HG03469 (cell line): ENCODE data around the gene LEFTY1.
"Not testable (repeated sequence)": the region's sequence is repeated elsewhere in the genome, so short reads cannot be mapped to it uniquely, and the experiment has no call there.

ENCODE experiments used
- ATAC-seq: cut with Tn5 transposase; IDR thresholded peaks from one replicate; pipeline ENCODE4 v1.9.1; 2021; ENCODE audit warnings: mild to moderate bottlenecking, moderate library complexity, moderate number of reproducible peaks; ENCODE audit not compliant: unreplicated experiment

Gene LEFTY1, protein sequence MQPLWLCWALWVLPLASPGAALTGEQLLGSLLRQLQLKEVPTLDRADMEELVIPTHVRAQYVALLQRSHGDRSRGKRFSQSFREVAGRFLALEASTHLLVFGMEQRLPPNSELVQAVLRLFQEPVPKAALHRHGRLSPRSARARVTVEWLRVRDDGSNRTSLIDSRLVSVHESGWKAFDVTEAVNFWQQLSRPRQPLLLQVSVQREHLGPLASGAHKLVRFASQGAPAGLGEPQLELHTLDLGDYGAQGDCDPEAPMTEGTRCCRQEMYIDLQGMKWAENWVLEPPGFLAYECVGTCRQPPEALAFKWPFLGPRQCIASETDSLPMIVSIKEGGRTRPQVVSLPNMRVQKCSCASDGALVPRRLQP

DNA sequence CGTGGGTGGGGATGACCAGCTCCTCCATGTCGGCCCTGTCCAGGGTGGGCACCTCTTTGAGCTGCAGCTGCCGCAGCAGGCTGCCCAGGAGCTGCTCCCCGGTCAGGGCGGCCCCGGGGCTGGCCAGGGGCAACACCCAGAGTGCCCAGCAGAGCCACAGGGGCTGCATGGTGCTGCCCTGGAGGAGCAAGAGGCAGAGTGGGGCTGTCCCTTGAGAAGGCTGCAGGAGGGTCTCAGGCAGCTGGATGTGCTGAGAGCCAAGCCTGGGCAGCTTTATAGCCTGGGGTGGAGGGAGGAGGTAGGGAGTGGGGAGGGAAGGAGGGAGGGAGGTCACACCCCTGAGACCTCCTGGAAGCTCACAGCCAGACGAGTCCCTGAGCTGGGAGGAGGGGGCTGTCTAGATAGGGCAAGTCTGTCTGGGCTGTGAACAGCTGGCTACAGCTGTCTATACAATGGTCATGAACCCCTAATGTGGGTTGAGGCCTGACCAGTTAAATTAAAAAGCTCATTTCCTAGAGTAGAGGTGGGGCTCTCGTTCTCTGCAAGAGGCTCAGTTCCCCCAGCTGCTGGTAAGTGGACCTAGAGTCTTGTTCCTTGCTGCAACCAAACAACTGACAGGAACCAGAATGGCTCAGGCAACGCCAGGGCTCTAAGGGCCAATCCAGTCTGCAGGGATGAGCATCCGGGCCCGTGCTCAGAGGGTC lies at the start of gene LEFTY1:
Gene LEFTY1, minus strand, starts transcription at position 249 of the 704 bp plus-strand sequence. Its CDS starts 80 bp downstream, at position 169.
- no peak for ATAC-seq

DNA sequence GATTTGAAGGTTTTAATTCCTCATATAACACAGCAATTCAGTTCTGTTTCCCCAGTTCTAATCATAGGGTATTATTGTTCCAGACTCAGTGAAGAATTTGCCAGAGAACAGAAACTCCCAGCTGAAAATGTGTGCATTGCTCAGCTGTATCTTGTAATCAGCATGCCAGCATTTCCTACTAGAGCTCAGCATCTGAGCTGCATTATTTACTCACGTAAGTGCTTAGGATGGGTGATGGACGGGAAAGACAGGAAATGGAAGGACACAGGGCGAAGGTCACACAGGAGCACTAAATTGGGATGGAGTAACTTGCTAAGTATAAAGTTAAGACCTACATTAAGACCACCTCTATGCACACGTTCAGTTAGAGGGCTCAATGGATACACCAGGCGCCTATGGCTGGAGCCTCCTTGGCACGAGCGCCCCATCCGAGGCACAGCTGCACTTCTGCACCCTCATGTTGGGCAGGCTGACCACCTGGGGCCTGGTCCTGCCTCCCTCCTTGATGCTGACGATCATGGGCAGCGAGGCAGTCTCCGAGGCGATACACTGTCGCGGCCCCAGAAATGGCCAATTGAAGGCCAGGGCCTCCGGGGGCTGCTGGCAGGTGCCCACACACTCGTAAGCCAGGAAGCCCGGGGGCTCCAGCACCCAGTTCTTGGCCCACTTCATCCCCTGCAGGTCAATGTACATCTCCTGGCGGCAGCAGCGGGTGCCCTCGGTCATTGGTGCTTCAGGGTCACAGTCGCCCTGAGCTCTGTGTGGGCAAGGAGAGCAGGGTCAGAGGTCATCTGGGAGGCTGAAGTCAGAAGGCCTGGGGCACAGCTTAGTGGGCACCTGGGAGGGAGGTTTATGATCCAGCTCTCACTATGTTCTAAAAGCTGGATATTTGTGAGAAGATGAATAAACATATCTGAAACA lies 48.4 kb upstream of the LEFTY1 start:
- no peak for ATAC-seq

DNA sequence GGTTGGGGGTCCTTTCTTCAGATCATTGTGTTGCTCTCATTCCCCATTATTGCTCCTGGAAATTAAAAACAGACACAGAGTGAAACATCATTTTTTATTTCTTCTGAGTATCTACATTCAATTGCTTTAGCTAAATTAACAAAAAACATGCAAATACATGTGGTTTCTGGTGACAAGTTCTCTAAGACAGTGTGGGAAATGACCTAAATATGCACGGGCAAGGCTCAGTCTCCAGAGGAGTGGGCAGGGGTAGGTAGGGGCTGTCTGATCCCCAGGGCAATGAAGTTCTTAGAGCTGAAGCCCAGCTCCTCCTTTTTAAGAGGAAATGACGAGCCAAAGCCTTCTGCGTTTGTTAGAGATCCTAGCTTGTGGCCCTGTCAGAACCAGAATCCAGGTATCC lies 47.6 kb upstream of the LEFTY1 start:
- no peak for ATAC-seq

DNA sequence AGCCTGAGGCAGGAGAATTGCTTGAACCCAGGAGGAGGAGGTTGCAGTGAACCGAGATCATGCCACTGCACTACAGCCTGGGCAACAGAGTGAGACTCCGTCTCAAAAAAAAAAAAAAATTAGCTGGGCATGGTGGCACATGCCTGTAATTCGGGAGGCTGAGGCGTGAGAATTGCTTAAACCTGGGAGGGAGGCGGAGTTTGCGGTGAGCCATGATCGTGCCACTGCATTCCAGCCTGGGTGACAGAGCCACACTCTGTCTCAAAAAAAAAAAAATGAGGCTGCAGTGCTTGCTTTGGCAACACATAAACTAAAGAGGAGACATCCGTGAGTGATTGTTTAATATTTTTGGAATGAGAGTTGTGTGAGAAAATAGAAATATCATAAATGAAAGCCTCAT lies 47.1 kb upstream of the LEFTY1 start:
- ATAC-seq = not testable (repeated sequence)

DNA sequence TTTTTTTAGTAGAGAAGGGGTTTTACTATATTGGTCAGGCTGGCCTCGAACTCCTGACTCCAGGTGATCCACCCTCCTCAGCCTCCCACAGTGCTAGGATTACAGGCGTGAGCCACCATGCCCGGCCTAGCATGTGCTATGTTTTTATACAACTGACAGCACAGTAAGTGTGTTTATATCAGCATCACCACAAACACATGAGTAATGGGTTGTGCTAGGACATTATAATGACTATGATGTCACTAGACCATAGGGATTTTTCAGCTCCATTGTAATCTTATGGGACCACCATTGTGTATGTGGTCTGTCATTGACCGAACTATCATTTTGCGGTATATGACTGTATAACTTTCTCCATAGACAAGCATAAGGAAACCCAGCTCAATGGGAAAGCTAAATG lies 45.8 kb upstream of the LEFTY1 start:
- ATAC-seq = no peak

DNA sequence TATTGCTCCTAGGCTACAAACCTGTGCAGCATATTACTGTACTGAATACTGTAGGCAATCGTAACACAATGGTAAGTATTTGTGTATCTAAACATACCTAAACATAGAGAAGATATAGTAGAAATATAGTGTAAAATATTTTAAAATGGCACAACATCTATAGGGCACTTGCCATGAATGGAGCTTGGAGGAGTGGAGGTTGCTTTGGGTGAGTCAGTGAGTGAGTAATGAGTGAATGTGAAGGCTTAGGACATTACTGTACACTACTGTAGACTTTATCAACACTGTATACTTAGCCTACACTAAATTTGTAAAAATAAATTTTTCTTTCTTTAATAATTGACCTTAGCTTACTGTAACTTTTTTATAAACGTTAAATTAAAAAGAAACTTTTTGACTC lies 44.1 kb upstream of the LEFTY1 start:
- ATAC-seq = no peak

DNA sequence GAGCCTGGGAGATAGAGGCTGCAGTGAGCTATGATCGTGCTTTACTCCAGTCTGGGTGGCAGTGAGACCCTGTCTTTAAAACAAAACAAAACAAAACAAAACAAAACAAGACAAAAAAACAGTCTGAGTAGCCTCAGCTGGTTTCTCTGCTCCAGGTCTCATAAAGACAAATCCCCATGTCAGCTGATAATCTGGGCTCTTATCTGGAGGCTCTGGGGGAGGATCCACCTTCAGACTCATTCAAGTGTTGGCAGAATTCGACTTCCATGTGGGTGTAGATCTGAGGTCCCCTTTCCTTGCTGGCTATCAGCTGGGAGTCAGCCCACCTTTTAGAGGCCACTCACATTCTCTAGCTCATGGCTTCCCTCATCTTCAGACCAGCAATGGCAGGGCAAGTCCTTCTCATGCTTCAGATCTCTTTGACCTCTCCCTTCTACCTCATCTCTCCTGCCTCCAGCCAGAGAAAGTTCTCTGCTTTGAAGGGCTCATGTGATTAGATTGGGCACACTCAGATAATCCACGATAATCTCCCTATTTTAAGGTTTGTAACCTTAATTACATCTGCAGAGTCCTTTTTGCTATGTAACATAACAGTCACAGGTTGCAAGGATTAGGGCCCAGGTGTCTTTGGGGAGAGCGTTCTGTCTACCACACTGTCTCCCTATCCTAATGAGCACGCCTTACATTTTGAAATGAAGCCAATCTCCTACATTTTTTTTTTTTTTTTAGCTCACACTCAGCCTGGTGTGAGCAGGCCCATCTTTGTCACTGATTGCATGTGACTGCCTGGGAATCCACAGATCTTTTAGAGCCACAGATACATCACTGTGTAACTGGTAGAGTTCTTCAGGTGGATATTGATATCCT lies 42.6 kb upstream of the LEFTY1 start:
- no peak for ATAC-seq

DNA sequence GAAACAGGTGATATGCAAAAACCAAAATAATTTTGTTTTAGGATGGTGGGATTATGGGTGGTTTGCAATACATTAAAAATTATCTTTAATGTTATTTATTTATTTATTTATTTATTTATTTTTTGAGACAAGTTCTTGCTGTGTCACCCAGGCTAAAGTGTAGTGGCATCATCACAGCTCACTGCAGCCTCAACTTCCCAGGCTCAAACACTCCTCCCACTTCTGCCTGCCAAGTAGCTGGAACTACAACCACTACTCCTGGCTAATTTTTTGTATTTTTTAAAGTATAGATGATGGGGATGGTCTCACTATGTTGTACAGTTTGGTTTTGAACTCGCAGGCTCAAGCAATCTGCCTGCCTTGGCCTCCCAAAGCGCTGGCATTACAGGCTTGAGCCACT lies 41.6 kb upstream of the LEFTY1 start:
- no peak for ATAC-seq

DNA sequence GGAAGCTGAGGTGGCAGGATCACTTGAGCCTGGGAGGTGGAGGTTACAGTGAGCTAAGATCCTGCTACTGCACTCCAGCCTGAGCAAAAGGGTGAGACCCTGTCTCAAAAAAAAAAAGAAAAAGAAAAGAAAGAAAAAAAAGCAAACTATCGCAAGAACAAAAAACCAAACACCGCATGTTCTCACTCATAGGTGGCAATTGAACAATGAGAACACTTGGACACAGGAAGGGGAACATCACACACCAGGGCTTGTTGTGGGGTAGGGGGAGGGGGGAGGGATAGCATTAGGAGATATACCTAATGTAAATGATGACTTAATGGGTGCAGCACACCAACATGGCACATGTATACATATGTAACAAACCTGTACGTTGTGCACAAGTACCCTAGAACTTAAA lies 40.5 kb upstream of the LEFTY1 start:
- ATAC-seq = not testable (repeated sequence)

DNA sequence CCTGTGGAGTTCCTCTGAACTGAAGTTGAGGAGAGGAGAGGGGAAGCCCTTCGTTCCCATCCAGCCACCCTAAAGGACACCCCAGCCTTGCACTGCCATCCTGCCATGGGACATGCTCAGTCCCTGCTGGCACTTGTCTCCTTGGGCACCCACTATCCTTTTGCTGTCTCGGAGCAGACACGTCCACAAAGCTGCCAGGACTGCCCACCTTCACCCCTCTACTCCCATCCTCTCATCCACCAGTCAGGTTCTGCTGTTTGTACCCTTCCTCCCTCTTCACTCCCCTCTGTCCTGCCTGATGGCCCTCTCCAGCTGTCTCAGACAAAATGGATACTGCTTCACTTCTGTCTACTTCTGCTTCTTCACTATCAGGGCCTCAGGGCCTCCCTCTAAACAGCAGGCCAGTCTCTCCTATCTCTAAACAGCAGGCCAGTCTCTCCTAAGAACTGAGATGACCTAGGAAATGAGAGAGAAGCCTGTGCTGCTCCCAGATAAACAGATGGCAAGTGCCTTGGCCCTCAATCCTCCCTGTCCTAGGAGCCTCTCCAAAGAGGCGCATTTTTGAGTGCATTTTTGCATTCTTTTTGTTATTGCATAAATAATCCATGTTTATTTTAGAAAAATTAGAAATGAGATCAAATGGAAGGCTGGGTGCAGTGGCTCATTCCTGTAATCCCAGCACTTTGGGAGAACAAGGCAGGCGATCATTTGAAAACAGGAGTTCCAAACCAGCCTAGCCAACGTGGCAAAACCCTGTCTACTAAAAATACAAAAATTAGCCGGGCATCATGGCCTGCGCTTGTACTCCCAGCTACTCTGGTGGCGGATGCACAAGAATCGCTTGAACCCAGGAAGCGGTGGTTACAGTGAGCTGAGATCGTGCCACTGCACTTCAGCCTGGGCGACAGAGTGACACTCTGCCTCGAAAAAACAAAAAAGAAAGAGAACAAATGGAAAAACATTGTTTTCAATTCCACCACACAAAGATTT lies 39.5 kb upstream of the LEFTY1 start:
- ATAC-seq = no peak

DNA sequence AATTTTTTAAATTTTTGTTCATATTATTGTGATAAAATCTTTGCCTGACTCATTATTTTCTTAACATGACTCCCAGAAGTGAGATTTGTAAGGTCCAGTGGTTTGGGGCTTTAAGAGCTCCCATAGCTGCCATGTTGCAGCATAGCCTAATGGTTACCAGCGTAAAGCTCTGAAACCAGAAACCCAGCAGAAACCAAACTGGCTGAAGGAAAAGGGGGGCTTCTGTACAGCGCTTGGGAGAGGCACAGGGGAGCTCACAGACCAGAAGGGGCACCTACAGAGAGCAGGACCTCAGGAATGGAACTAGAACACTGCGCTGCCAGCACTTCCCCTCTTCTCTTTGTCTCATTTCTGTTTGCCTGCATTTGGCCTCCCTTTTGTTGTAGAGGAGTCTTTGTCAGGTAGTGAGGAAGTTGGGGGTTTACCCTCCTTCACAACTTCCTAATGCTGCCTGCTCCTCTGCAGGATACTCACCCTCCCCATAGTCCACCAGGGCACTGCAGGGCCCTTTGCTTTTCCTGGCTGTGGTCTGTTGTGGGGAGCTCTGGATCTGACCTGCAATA lies 37.7 kb upstream of the LEFTY1 start:
- ATAC-seq = no peak

DNA sequence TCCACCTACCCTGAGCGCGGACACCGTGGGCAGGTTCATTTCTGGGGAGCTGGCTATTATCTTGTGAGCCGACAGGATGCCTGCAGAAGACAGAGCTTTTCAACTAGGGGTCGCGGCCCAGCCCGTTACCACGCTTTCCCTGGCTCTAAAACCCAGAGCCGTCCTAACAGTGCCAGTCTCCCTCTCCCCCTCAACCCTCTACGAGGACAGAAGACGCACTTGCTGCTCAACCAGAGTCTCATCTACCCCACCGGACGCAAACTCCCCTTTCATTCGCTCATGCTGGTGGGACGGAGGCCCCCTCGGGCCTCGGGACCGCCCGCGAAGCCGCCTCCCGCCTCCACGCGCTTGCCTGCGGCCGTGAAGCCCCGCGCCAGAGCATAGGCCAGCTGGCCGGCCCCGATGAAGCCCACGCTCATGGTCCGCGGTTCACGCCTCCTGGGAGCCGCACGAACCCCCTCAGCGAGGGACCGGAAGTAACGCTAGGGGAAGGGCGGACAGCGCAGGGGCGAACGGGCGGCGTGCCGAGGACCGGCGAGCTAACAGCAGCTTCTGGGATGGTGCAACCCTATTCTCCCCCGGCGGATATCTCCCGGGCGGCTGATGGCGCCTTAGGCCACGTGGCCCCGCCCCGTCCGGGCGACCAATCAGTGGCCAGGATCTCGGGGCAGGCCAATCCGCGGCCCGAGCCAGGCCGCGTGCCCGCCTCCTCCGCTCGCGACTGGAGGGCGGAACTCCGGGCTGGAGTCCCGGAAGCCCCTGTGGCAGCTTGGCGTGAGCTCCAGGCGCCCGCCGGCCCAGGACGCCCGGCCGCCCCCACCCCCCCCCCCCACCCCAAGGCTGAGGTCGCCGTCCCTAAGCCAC lies 35.0 kb upstream of the LEFTY1 start, which contains the start of gene PYCR2:
Gene PYCR2, minus strand, starts transcription at position 559 of the 864 bp plus-strand sequence. Its CDS starts 140 bp downstream, at position 419.
- ATAC-seq = peak; percentile 94

DNA sequence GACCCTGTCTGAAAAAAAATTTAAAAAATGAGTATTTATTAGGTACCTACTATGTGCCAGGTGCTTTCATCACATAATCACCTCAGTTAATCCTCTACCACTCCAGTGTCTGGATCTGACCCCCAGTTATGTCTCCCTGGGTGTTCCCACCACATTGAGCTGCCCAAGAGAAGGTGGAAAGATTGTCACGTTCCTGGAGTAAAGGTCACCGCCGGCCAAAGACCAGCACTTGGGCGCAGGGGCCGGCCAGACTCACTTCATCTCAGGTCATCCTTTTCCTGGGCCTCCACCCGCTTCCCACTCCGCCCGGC lies 34.4 kb upstream of the LEFTY1 start:
- ATAC-seq = no peak

DNA sequence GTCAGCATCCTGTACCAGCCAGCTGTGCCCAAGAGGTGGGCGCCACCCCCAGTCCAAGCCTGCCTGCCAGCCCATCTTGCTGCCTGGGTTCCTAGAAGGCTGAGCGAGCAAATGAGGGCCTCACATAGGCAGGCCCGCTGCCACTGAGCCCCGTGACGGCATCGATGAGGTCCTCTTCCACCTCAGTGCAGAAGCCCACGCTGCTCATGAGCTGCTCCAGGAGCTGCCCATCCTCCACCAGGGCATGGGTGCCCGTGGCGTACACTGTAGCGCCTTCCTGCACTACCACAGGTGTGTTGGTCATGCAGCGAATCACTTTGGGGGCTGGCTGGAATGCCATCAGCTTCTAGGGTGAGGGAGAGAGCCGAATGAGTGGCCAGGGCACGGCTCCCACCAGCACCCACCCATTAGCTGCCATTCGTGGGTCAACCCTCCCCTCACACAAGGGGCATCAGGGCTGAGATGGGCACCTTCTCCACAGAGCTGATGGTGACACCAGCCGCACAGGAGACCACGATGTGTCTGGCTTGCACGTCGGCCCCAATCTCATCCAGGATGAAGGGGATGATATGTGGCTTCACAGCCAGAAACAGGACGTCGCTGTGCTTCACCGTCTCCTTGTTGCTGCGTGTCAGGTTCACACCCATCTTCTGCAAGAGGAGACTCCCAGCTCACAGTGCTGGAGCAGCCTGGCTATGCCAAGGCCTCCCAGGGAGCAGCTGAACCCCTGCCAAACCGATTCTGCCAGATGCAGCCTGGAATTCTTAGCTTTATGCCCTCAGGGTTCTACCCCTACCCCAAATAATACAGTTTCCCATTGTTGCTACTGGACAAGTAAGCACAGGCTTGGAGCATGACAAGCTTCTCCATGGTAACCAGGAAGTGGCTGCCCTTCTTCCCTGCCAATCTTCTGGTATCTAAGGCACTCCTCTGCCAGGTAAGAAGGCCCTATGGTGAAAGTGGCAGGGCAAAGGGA lies 33.1 kb upstream of the LEFTY1 start:
- ATAC-seq = no peak

DNA sequence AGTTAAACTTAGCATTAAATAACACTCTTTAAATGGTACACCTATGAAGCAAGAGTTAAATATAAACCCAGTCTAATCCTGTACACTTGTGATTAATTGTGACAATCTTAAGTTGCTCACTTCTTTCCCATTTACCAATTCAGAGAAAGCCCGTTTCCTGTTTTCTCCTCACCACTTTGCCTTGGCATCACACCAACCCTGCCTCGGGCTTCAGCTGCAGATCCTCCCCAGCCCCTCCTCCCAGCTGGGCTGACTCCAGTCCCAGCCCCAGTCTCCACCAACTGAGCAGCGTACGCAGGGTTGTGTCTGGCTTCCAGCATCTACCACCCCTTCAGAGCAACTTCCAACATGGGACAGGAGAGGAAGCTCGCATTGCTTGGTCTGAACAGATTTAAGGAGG lies 31.0 kb upstream of the LEFTY1 start:
- ATAC-seq = no peak

DNA sequence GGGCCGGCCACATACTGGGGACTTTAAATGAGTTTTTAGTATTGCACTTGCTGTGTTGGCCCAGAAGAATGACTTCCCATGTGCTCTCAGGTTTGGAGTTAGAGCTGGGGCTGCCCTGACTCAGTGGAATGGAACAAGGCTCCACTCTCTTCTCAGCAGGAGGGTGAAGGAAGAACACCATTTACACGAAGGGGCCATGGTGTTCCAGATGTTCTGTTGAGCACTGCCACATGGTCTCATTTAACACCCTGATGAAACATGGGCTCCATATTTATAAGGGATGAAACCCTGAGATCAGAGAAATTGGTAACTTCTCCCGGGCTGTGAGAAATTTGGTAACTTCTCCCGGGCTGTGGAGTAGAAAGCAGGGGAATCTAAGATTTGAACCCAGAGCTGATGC lies 29.3 kb upstream of the LEFTY1 start:
- no peak for ATAC-seq

DNA sequence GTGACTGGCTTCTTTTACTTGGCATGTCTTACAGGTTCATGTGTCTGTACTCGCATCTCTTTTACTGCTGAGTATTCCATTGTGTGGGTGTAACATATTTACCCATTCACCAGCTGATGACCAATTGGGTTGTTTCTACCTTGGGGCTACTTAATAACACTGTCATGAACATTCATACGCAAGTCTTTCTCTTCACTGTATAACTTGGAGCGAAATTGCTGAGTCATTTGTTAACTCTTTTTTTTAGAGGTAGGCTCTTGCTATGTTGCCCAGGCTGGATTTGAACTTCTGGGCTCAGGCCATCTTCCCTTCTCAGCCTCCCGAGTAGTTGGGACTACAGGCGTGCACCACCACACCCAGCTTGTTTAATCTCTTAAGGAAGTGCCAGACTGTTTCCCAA lies 28.6 kb upstream of the LEFTY1 start:
- no peak for ATAC-seq
